ENCODE data around the gene HTR2B.
"Not testable (repeated sequence)": the region's sequence is repeated elsewhere in the genome, so short reads cannot be mapped to it uniquely, and the experiment has no call there.

The HTR2B gene

GRCh38 chr2:231093933-231094332, 30.9 kb downstream of the HTR2B start:
- no peak for FAIRE-seq
- no peak for DNase-seq (ENCODE audit: low spot score)

- no peak for FAIRE-seq
- no peak for DNase-seq (ENCODE audit: low spot score)
Observed at GRCh38 chr2:231088754-231089153, 36.1 kb downstream of the HTR2B start.

DNA sequence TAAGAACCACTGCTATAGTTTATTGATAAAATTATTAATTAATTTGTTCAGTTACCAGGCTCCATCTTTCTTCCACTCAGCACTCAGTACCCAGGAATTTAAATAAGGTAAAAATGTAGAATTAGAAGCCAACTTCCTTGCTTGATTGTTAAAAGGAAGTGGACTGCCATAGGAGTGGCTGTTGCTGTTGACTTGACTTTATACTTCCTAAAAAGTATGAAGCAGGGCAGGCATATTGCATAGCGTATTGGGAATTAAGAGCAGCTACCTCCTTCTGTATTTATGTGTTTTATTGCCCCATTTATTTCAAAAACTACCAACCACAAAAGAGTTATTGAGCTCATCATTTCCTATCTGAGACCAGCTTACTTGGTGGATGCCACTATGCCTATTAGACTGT, 40.3 kb downstream of the HTR2B start:
- DNase-seq (ENCODE audit: low spot score) (no peak), FAIRE-seq (no peak)

DNA sequence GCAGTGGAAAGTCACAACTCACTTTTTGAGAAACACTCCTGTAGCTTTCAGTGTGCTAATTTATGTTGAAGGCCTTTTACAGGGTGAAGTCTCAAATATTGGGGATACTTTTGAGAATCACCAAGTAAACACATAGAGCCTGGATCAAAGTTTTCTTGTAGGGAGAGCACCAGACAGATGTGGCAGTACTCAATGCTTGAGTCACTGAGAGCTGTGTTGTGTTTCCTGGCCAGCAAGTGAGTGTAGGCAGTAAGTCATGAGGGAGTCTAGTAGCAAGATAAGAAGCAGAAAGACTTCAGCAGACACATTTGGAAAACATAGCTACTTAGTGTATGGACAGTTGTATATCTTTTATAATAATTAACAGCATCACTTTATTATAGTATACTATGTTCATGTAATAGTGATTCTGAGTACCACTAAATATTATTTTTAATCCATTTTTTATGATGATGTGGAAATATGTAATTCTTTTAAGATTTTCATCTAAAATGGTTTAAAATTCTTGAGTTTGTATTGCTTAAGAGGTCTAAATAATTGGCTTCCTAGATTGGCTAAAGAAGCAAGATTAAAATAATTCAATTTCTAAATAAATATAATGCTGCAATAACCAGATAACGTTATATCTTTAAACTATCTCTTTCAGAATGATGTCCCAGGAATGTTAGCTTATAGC, 55.3 kb downstream of the HTR2B start:
- no peak for DNase-seq (ENCODE audit: low spot score)
- peak; percentile 22 for FAIRE-seq

DNA sequence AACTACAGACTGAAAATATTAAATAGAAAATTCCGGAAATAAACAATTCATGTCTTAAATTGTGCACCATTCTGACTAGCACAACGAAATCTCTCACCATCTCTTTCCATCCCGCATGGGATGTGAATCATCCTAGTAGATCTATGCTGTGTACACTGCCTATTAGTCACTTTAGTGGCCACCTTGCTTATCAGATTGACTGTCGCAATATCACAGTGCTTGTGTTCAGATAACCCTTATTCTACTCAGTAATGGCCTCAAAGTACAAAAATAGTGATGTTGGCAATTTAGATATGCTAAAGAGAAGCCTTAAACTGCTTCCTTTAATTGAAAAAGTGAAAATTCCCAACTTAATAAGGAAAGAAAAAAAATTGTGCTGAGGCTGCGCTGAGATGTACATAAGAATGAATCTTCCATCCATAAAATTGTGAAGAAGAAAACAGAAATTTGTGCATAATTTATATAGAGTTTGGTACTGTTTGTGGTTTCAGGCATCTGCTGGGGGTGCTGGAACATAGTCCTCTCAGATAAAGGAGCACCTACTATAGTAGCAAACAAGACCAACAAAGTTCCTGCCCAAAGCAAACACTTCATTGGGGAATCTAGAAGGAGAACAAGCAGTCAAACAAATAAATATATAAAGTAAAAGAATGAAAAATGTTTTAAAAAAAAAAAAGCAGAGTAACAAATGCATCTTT, 56.2 kb downstream of the HTR2B start:
- DNase-seq (ENCODE audit: low spot score) (peak; percentile 57), FAIRE-seq (peak; percentile 82)

DNA sequence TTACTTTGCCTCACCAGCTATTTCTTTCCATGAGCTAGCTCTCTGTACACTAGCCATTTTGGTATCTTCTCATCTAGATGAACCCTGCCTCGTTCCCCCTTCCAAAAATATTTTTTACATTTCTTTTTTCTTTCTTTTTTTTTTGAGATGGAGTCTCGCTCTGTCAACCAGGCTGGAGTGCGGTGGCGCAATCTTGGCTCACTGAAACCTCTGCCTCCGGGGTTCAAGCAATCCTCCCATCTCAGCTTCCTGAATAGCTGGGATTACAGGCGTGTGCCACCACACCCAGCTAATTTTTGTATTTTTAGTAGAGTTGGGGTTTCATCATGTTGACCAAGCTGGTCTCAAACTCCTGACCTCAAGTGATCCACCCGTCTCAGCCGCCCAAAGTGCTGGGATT, 57.3 kb downstream of the HTR2B start:
- DNase-seq (ENCODE audit: low spot score); FAIRE-seq: not testable (repeated sequence)

DNA sequence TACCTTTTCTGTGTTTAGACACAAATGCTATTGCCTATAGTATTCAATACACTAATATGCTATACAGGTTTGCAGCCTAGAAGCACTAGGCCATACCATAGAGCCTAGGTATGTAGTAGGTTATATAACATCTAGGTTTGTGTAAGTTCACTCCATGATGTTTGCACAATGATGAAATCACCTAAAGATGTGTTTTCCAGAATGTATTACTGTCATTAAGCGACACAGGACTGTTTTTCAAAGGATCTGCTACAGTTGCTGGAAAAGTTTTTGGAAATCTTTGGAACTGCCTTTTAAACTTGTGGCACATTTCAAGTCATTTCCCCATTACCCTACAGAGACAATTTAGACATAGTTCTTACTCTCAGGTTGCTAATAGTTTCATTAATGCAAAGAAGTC, 58.9 kb downstream of the HTR2B start:
- DNase-seq (ENCODE audit: low spot score): no peak
- FAIRE-seq: no peak

DNA sequence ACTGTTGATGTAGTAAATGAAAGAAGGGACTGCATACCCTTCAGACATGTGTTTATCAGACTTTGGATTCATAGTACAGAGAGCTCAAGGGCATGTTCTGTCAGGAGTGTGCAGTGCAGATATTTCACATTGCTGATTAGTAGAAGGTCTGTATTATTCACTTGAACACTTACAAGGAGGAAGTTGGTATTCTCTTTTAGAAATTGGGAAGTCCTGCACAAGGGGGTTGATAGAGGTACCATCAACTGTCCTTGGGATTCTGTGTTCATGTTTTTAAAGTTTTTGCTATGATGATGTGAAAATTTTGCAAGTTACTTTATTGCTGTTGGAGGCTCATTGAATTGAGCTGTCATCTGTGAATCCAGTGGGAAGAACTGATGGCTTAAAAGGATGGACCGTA, 61.5 kb downstream of the HTR2B start:
- FAIRE-seq (no peak), DNase-seq (ENCODE audit: low spot score) (no peak)

- FAIRE-seq (no peak), DNase-seq (ENCODE audit: low spot score) (no peak)
Observed at GRCh38 chr2:231062776-231063175, 62.1 kb downstream of the HTR2B start.

DNA sequence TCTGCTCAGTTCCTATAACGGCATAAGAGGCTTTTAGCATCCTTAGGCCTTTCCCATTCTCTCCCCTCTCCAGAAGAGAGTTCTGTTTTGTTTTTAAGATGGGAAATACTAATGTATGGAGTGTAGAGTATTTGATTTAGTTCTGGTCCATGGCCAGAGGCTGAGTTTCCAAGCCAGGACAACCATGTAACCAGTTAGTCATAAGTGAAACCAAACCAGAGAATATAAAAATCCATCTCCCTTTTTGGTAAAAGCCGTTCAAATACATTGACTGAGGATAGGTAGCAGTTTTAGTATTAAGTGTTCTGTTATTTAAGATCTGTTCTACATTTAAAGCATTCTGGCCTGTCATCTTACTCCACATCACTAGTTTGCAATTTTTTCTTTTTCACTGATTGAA, 65.1 kb downstream of the HTR2B start:
- no peak for DNase-seq (ENCODE audit: low spot score)
- FAIRE-seq: no peak

DNA sequence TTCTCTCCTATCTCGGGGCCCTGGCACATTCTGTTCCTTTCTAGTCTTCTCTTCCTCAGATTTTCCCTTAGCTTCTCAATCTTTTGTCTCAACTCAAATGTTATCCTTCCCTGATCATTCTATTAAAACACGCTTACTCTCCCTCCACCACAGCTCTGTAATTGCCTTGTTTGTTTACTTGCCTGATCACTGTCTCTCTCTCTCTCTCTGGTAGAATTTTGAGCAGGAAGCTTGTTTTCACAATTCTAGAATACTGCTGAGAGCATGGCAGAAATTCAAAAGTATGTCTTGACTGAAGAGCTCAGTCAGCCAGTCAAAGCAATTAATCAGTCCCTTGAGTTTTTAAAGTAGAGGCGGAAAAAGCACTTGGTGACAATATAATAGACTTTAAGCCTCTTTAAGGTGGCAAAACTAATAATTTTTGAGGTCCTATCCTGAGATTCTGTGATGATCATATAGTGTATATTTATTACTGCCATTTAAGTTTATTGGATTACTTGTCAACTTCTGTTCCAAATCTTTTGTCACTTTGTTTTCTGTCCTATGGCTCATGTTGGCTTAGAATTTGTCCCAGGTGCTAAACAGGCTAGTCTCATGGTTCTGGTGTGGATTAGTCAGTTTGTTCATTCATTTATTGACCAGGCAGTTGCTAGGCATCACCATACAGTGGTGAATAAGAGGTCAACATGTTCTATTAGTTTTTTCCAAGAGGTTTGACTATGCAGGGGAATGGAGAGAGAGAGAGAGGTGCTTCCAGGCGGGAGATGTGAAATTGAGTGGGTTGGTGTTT, 65.9 kb downstream of the HTR2B start:
- DNase-seq (ENCODE audit: low spot score): peak; percentile 40

More for the DNA sequence above, 65.9 kb downstream of the HTR2B start:
- no peak for FAIRE-seq

Measured in RCC 7860 (cell line).